ENCODE measurements around the gene ZG16.

DNA sequence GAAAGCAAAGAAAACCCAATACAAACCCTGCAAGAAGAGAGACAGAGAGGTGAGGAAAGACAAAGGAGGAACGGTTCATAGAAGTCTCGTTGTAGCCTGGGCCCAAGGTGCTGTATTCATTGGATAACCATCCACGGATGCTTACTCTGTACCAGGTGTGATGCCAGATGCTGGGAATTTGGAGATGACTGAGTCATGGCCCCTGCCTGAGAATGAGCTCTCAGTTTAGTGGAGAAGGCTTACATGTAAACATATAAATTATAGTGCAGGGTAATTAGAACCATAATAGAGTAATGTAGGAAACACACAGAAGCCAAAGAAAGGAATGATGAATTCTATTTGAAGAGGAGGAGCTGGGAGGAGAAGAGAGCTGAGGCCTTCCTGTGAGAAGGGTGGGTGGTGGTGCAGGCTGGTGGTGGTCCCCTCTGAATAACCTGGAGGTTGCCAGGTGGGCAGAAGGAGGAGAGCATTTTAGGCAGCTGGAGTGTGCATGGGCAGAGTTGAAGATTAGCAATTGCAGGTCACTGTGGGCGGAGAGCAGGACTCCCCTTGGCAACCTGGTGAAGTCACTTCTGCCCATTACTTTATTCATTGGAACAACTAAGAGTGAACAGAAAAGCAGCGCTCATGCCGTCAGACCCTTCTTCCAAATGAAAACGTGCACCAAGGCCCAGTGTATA is 7.7 kb upstream of the ZG16 start:
- no peak for TF ChIP-seq ATF1 (CRISPR knock-in tag; IDR thresholded peaks at IDR 0.05)
- no peak for TF ChIP-seq CTCF (IDR thresholded peaks at IDR 0.05)
- no peak for TF ChIP-seq TCF7 (CRISPR knock-in tag; IDR thresholded peaks at IDR 0.05; ENCODE audit: low read depth)
- TF ChIP-seq, protein P1, sequence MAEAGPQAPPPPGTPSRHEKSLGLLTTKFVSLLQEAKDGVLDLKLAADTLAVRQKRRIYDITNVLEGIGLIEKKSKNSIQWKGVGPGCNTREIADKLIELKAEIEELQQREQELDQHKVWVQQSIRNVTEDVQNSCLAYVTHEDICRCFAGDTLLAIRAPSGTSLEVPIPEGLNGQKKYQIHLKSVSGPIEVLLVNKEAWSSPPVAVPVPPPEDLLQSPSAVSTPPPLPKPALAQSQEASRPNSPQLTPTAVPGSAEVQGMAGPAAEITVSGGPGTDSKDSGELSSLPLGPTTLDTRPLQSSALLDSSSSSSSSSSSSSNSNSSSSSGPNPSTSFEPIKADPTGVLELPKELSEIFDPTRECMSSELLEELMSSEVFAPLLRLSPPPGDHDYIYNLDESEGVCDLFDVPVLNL (CRISPR knock-in tag; IDR thresholded peaks at IDR 0.05; ENCODE audit: borderline replicate concordance, low read depth), result no peak

Measured in WTC11 (cell line).